Endodermal cell (in vitro differentiated cells): ENCODE measurements around the gene NOTCH4. TPM values are rescaled to one million over a fixed set of nuclear protein-coding genes. Genes with fewer than 3 reads are reported as not detected.

Experiments used
- DNase-seq: peaks from one replicate; pipeline ENCODE4 v3.0.0-alpha.2; 2017
- H3K27ac ChIP-seq: 2 replicates; pipeline ENCODE4 v1.5.1; 2013; ENCODE audit warnings: mild to moderate bottlenecking, low read depth, low read length, moderate library complexity
- H3K27me3 ChIP-seq: 2 replicates; pipeline ENCODE4 v1.6.1; 2013; ENCODE audit warnings: mild to moderate bottlenecking, low read length, moderate library complexity; ENCODE audit not compliant: insufficient read depth, control insufficient read depth, poor library complexity, severe bottlenecking
- H3K36me3 ChIP-seq: 2 replicates; pipeline ENCODE4 v1.7.0; 2013; ENCODE audit warnings: mild to moderate bottlenecking, low read length, moderate library complexity; ENCODE audit not compliant: control insufficient read depth, insufficient read depth
- H3K4me1 ChIP-seq: one replicate; pipeline ENCODE4 v1.7.0; 2013; ENCODE audit warnings: low read length; ENCODE audit not compliant: control insufficient read depth, insufficient read depth
- H3K4me3 ChIP-seq: 2 replicates; pipeline ENCODE4 v1.5.1; 2013; ENCODE audit warnings: mild to moderate bottlenecking, low read length, moderate library complexity
- H3K9ac ChIP-seq: 2 replicates; pipeline ENCODE4 v1.6.1; 2013; ENCODE audit warnings: mild to moderate bottlenecking, low read length, moderate library complexity; ENCODE audit not compliant: poor library complexity, severe bottlenecking; ENCODE audit errors: extremely low read depth
- H3K9me3 ChIP-seq: 2 replicates; pipeline ENCODE4 v1.6.1; 2013; ENCODE audit warnings: mild to moderate bottlenecking, low read length, moderate library complexity; ENCODE audit not compliant: control insufficient read depth
- H3K27ac Mint-ChIP-seq: 2 replicates; pipeline ENCODE4 v1.8.0; 2020; ENCODE audit warnings: mixed read lengths
- H3K27me3 Mint-ChIP-seq: 2 replicates; pipeline ENCODE4 v1.8.0; 2021; ENCODE audit warnings: mild to moderate bottlenecking, mixed read lengths; ENCODE audit not compliant: insufficient read depth
- H3K36me3 Mint-ChIP-seq: 2 replicates; pipeline ENCODE4 v1.8.0; 2020; ENCODE audit warnings: low read depth, mixed read lengths
- H3K4me1 Mint-ChIP-seq: 2 replicates; pipeline ENCODE4 v1.8.0; 2020; ENCODE audit warnings: mixed read lengths
- H3K4me3 Mint-ChIP-seq: 2 replicates; pipeline ENCODE4 v1.8.0; 2020; ENCODE audit warnings: mild to moderate bottlenecking, moderate library complexity, mixed read lengths
- H3K9me3 Mint-ChIP-seq: 2 replicates; pipeline ENCODE4 v1.8.0; 2020; ENCODE audit warnings: mild to moderate bottlenecking, mixed read lengths
- WGBS, 2 experiments: methylation state at CpG; one replicate each; pipeline versions ENCODE4 v1.1.5 to v1.1.7; 2013; ENCODE audit warnings: missing lambda C conversion rate in 2 of 2, mixed read lengths in 1 of 2; ENCODE audit not compliant: insufficient coverage in 1 of 2, insufficient read length in 1 of 2; 5-methylcytosine and 5-hydroxymethylcytosine counted together
- total RNA-seq, 2 donors: library from RNA; stranded (reverse); fragmentation: NEBNext Ultra II Directional in 1 of 2; extraction: Animal tissue kit (Norgen Biotek cat#: 25700) in 1 of 2; gene quantifications; 2 replicates in 1 of 2; 3 replicates in 1 of 2; pipeline ENCODE4 v1.2.1, GENCODE V29; 2021
- TF ChIP-seq, protein P1 (sequence below): fragments of 200-600 bp; sonication (generic); conservative IDR thresholded peaks from 2 replicates; pipeline ENCODE4 v1.5.0; 2021; ENCODE audit warnings: antibody characterized with exemption, mild to moderate bottlenecking

NOTCH4 gene
- total RNA-seq, 2 donors from 2014 or later: 2.1 to 2.5 TPM

DNA sequence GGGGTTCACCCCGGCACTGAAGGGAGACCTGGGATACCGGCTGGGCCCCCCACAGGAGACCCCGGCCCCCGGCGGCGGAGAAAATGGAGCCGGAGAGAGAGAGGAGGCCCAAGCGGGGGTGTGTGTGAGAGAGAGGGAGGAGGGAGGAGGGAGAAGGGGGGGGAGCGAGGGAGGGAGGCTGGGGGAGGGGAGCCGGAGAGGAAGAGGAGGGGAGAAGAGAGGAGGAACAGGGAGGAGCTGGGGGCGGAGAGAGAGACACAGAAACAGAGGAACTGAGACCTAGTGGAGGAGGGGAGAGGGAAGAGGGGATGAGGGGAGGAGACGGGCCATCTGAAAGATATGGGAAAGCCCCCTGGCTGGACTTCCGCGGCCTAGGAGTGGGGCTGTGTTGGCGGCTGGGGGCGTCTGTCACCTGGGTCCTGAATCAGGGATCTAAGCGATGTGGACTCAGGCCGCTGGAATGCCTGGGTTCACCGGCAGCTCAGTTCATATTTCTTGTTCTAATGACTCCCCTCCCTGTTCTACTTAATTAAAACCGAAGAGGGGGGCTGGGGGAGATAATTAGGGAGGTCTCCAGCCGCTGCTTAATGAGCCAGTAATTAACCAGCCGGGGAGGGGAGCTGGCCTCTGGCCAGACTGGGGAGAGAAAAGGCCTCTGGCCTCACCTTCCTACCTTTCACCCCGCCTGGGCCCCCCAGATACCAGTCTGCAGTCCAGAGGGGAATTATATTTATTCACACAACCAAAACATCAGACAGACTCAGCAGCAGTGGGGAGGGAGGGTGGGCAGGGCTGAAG, 33.6 kb downstream of the NOTCH4 start, which contains the start of gene PBX2:
TSS of gene PBX2 (minus strand) at position 149 of the 798 bp plus-strand sequence. CDS start 287 bp downstream, outside the sequence.
- H3K9ac ChIP-seq: peak within 1 kb of the TSS; percentile 80
- H3K9me3 ChIP-seq: no peaks in the 10 kb centered on the region
- H3K36me3 ChIP-seq: peaks cover 19% of the 10 kb centered on the region
- peaks cover 52% of the 10 kb centered on the region for H3K4me1 Mint-ChIP-seq
- no peaks in the 10 kb centered on the region for H3K27me3 ChIP-seq
- H3K4me1 ChIP-seq: peaks cover 8% of the 10 kb centered on the region
- 1 to 5% methylated on average over 4 to 20 of the region's 23 CpGs for WGBS, 2 experiments
- peak within 1 kb of the TSS; percentile 79 for H3K27ac ChIP-seq
- H3K27ac Mint-ChIP-seq: peak within 1 kb of the TSS; percentile 96
- no peaks in the 10 kb centered on the region for H3K9me3 Mint-ChIP-seq
- H3K4me3 Mint-ChIP-seq: peak within 1 kb of the TSS; percentile 86
- TF ChIP-seq, protein P1, sequence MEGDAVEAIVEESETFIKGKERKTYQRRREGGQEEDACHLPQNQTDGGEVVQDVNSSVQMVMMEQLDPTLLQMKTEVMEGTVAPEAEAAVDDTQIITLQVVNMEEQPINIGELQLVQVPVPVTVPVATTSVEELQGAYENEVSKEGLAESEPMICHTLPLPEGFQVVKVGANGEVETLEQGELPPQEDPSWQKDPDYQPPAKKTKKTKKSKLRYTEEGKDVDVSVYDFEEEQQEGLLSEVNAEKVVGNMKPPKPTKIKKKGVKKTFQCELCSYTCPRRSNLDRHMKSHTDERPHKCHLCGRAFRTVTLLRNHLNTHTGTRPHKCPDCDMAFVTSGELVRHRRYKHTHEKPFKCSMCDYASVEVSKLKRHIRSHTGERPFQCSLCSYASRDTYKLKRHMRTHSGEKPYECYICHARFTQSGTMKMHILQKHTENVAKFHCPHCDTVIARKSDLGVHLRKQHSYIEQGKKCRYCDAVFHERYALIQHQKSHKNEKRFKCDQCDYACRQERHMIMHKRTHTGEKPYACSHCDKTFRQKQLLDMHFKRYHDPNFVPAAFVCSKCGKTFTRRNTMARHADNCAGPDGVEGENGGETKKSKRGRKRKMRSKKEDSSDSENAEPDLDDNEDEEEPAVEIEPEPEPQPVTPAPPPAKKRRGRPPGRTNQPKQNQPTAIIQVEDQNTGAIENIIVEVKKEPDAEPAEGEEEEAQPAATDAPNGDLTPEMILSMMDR: no peak
- no peaks in the 10 kb centered on the region for H3K27me3 Mint-ChIP-seq
- H3K4me3 ChIP-seq: peak within 1 kb of the TSS; percentile 88
- H3K36me3 Mint-ChIP-seq: peaks cover 34% of the 10 kb centered on the region
- peak; percentile 92 for DNase-seq

DNA sequence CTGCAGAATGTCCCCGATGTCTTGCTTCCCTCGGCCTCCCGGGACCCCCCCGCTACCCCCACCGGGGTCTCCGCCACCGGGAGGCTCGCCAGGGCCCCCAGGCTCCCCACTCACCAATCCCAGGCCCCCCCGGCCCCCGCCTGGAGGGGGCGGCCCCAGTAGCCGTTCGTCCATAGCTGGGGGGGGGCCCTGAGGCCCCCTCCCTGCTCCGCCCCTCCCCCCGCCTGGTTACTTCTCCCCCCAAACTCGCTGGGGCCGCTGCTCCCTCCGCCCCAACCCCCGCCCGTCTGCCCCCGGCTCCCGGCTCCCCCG, 34.2 kb downstream of the NOTCH4 start:
- TF ChIP-seq, protein P1: no peak
- Histone ChIP-seq H3K36me3 (peaks cover 19% of the 10 kb centered on the region), H3K27ac (peak overlapping the region; percentile 32), H3K9ac (peak overlapping the region; percentile 80), H3K27me3 (no peaks in the 10 kb centered on the region), H3K4me1 (peaks cover 8% of the 10 kb centered on the region), H3K9me3 (no peaks in the 10 kb centered on the region), H3K4me3 (peak overlapping the region; percentile 88)
- H3K27ac Mint-ChIP-seq: peak overlapping the region; percentile 92
- WGBS, 2 experiments: 0 to 18% methylated on average over 2 to 13 of the region's 23 CpGs
- peaks cover 49% of the 10 kb centered on the region for H3K4me1 Mint-ChIP-seq
- no peak for DNase-seq
- H3K9me3 Mint-ChIP-seq: no peaks in the 10 kb centered on the region
- no peaks in the 10 kb centered on the region for H3K27me3 Mint-ChIP-seq
- H3K4me3 Mint-ChIP-seq: peak overlapping the region; percentile 86
- H3K36me3 Mint-ChIP-seq: peaks cover 34% of the 10 kb centered on the region

DNA sequence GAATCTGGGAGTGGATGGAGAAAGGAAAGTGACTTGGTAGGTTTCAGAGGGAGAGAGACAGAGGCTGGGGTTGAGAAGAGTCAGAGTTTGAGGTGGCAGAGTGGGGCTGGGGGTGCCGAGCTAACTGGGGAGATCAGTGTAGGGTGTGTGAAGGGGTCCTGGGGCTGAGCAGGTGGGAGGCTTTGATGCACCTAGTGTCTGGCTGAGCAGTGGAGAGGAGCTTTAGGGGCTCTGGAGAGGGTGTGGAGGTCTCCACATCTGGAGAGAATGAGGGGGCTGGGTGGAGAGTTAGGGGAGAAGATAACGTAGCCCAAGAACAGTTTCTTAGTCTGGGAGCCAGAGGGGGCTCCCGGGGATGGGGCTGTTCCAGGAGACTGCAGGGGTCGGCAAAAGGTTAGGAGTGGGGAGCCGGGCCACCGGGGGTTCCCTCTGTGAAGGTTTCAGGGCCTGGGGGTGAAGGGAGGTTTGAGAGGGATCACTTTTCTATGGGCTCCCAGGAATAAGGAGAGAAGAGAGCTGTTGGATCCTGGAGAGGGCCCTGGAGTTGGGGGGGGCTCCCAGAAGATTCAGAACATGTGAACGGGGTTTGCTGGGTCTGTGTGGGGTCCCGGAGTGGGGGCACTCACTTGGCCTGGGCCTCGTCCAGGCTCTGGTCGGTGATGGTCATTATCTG, 34.7 kb downstream of the NOTCH4 start:
- TF ChIP-seq, protein P1: no peak
- H3K4me1 Mint-ChIP-seq: peaks cover 47% of the 10 kb centered on the region
- Histone ChIP-seq H3K4me3 (peak overlapping the region; percentile 88), H3K27ac (peak overlapping the region; percentile 36), H3K27me3 (no peaks in the 10 kb centered on the region), H3K9me3 (no peaks in the 10 kb centered on the region), H3K36me3 (peaks cover 19% of the 10 kb centered on the region), H3K4me1 (peaks cover 8% of the 10 kb centered on the region), H3K9ac (peak overlapping the region; percentile 80)
- no peak for DNase-seq
- peak overlapping the region; percentile 86 for H3K4me3 Mint-ChIP-seq
- H3K27ac Mint-ChIP-seq: peak overlapping the region; percentile 92
- WGBS, 2 experiments: 3 to 6% methylated on average over 7 to 10 of the region's 10 CpGs
- H3K36me3 Mint-ChIP-seq: peaks cover 34% of the 10 kb centered on the region
- H3K27me3 Mint-ChIP-seq: no peaks in the 10 kb centered on the region
- H3K9me3 Mint-ChIP-seq: no peaks in the 10 kb centered on the region
